GM19099 (cell line): ENCODE results near the gene SLC7A5.

Experiments used
- POLR2A ChIP-seq: IDR thresholded peaks from 3 replicates; pipeline ENCODE4 v1.6.1; 2011; ENCODE audit warnings: low read depth; ENCODE audit not compliant: insufficient read length; ENCODE audit errors: extremely low read depth

Gene SLC7A5

GRCh38 chr16:87838643-87839541 lies 30.4 kb downstream of the SLC7A5 start:
- no peak for TF ChIP-seq POLR2A

DNA sequence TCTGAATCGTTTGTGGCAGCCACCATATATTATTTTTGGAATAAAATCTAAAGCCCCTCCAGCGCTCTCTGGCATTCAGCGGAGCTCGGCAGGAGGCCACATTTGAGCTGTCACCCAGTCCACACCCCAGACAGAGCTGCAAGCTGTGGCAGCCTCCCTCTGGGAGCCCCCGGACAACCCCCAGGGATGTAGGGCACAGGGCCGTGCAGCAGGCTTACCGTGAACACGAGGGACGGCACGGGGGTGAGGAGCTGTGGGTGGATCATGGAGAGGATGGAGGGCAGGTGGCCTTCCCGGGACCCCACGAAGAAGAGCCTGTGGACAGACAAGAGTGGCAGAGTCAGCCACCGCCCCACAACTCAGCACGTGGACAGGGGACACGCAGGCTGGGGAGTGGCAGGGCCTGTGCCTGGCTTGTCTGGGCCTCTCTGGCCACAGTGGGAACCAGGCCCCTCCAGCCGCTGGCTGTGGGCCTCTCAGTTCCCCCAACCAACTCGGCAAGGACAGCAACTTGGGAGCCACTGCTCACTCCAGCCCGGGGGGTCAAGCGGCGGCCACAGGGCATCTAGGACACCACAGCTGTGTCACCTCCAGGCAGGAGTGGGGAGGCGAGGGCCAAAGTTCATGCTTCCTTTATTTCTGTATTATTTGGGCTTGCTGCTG lies 31.5 kb downstream of the SLC7A5 start:
- TF ChIP-seq POLR2A: no peak

GRCh38 chr16:87836844-87837581 lies 32.3 kb downstream of the SLC7A5 start:
- TF ChIP-seq POLR2A: no peak

- no peak for TF ChIP-seq POLR2A
Observed at GRCh38 chr16:87836346-87836843, 32.9 kb downstream of the SLC7A5 start.

- TF ChIP-seq POLR2A: no peak
Observed at GRCh38 chr16:87835882-87836331, 33.4 kb downstream of the SLC7A5 start.

GRCh38 chr16:87834668-87835473 lies 34.4 kb downstream of the SLC7A5 start:
- no peak for TF ChIP-seq POLR2A

DNA sequence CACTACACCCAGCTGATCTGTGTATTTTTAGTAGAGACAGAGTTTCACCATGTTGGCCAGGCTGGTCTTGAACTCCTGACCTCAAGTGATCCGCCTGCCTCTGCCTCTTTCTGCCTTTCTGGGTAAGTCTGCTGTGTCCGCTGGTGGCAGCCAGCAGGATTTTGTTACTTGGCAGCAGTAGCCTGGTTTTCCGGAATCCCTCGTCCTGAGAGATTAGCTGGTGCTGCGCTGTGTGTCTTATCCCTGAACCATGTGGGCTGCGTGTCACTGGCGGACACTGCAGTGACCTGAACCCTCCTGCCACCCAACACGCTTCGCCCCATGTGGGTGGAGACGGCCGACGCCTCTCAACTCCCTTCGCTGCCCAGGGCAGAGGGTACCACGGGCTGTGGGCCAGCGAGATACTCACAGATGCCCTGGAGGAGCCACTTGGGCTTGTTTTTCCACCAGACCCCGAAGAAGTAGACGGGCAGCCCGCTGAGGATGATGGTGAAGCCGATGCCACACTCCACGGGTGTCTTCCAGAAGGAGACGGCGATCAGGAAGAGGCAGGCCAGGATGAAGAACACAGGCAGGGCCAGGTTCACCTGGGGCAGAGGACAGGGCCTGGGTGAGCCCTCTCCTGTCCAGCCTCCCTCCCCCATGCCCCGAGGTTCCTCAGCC lies 35.2 kb downstream of the SLC7A5 start:
- no peak for TF ChIP-seq POLR2A

DNA sequence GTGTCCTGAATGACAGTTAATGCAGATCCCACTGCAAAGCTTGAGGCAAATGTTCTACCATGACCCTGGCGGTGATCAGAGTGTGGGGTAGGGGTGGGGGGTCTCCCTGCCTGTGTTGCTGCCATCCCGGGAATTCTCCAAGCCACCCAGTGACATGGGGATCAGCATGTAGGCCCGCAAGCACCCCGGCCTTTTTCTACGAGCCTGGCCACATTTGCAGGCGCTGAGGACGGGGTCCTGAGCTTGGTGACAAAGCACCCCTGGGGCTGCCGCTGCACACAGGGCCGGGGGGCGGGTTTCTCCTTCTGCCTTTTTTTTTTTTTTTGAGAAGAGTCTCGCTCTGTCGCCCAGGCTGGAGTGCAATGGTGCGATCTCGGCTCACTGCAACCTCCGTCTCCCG lies 35.8 kb downstream of the SLC7A5 start:
- TF ChIP-seq POLR2A: no peak

DNA sequence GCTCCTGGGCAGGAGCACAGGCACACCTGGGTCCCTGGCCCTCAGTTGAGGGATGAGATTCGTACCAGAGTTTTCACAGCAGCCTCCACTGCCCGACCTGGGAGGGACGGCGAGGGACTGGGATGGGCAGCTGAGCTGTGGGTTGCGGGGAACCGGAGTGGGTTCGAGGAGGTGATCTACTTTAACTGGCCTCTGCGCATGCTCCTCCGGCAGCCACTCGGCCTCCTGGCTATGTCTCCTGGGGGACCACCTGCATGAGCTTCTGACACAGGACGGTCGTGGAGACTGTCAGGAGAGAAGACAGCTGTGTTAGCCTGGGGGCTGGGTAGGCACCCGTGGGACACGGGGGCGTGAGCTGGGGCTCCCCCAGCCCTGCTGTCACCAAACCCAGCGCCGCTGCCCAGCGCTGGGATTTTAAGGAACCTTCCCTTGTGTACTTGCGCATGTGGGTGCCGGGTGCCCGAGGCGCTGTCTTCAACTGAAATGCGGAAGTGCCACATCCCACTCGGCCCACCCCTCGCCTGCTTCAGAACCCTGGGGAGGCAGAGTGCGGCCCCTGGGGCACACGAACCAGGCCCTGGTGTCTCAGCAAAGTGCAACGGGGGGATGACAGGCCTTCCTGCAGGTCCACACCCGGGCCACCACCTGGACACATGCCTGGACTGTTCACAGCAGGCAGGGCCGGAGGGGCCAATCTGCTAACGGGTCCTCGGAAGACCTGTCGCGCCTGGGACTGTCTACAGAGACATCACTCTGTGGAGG lies 36.4 kb downstream of the SLC7A5 start:
- no peak for TF ChIP-seq POLR2A

DNA sequence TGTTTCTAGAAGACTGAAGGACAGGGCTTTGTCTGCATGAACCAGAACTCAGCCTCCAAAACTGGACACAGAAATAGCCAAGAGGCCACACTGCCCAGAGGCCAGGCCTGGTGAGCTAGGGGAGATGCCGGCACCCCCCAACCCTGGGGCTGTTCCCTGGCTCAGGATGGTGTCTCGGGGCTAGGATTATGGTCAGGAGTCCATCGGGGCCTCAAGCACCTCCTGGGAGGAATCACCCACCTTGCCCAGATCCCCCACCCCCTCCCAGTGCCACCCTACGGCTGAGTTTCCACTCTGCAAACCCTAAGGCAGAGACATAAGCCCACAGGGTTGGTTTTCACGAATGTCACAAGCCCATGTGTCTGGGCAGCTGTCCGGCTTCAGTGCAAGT lies 37.2 kb downstream of the SLC7A5 start:
- no peak for TF ChIP-seq POLR2A

DNA sequence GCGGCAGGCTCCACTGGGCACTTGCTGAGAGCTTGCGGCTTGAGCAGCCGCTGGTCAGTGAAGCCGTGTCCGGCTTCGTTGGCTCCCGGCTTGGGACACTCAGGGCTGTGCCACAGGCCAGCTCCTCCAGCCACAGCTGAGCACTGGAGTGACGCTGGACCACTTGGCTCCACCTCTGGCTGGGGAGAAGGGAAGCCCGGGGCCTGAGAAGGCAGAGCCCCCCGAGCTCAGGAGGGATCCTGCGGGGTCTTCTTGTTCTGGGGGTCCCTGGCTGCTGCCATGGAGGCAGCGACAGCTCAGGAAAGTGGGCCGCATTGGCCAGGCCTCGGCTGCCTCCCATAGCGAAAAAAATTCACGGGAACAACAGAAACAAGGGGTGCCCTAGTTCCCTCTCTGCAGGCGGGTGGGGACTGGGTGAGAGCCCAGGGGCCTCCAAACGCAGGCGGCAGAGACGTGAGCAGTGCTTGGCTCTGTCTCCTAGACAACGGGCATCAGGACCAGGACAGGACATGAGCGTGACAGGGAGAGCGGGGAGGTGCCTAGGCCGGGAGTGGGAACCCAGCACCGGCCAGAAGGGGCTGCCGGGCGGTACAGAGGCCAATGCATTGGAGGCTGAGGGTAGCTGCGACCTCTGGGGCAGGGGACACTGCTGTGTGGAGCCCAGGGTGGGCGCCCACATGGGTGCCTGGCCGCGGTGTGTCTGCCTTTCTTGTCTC lies 37.7 kb downstream of the SLC7A5 start:
- no peak for TF ChIP-seq POLR2A

GRCh38 chr16:87830673-87831420 lies 38.5 kb downstream of the SLC7A5 start:
- no peak for TF ChIP-seq POLR2A
